ENCODE results near the gene ZRANB2. TPM values are rescaled to one million over a fixed set of nuclear protein-coding genes. Genes with fewer than 3 reads are reported as not detected.

ZRANB2 gene
- total and polyA plus RNA-seq, 4 donors: 12.7 to 44.3 (median 30.2) TPM

DNA sequence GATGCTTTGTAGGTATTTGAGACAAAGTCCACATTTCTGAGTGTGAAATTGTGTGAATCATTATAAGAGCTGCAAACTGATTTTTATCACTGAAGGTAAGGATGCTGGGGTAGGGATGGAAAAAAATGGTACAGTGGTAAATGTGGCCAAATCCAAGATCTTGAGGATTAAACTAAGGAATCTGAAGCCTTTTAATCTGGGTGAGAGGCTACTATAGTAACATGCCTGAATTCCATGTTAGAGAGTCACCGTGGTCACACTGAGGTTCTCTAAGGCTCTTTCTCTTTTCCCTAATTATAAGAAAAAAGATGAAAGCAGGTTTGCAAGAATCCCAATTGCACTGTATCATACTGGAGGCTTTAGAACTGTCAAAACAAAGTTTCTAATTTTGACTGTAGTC, 50.8 kb downstream of the ZRANB2 start (continued):
- TF ChIP-seq TAF1 (conservative IDR thresholded peaks at IDR 0.05): no peak
- TF ChIP-seq RAD21 (IDR thresholded peaks at IDR 0.05): no peak

DNA sequence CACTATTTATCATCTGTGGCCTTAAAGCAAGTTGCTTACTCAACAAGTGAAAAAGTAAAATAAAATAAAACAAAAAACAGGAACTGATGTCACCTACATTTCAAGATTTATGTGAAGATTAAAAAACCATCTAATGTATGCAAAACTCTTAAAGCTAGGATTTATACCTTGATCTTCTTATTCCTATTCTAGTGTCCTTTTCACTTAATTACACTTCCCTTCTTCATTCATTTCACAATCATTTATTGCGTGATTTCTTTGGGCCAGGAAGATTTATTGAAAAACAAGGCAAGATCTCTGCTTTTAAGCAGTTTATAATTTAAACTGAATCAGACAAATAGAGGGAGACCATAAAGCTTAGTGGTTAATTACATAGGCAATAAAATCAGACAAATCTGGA, 51.9 kb downstream of the ZRANB2 start:
- peaks cover 0 to 6% (median 0%) of the 10 kb centered on the region in 4 donors for H3K27me3 ChIP-seq (ENCODE audit: control insufficient read depth in 4 of 4, insufficient read depth in 4 of 4, low read length in 3 of 4)
- 78% methylated on average over 1 of the region's 1 CpG for WGBS
- no peaks in the 10 kb centered on the region for H3K4me1 ChIP-seq (ENCODE audit: control insufficient read depth in 4 of 4, insufficient read depth in 4 of 4, low read length in 3 of 4)
- H3K36me3 ChIP-seq (ENCODE audit: control insufficient read depth in 4 of 4, insufficient read depth in 3 of 4, low read depth in 1 of 4, low read length in 3 of 4): no peaks in the 10 kb centered on the region
- H3K27ac ChIP-seq (ENCODE audit: low read depth in 1 of 2, low read length in 2 of 2): no peak overlapping the region
- no peak for DNase-seq (ENCODE audit: low spot score)
- H3K4me3 ChIP-seq (ENCODE audit: low read depth in 1 of 3, low read length in 3 of 3): no peak overlapping the region
- no peaks in the 10 kb centered on the region for H3K9me3 ChIP-seq (ENCODE audit: control insufficient read depth in 4 of 4, low read length in 3 of 4)
- TF ChIP-seq, protein P1, sequence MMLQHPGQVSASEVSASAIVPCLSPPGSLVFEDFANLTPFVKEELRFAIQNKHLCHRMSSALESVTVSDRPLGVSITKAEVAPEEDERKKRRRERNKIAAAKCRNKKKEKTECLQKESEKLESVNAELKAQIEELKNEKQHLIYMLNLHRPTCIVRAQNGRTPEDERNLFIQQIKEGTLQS (IDR thresholded peaks at IDR 0.05): no peak
- TF ChIP-seq HNF4G (IDR thresholded peaks at IDR 0.05) (no peak), RXRA (IDR thresholded peaks at IDR 0.05) (no peak), YY1 (IDR thresholded peaks at IDR 0.05) (no peak), GABPA (IDR thresholded peaks at IDR 0.05 in 1 of 2, conservative IDR thresholded peaks at IDR 0.05 in 1 of 2) (no peak), HNF4A (conservative IDR thresholded peaks at IDR 0.05) (no peak), EGR1 (IDR thresholded peaks at IDR 0.05; ENCODE audit: low read depth in 2 of 2) (no peak), TAF1 (conservative IDR thresholded peaks at IDR 0.05) (no peak), FOXA1 (IDR thresholded peaks at IDR 0.05) (no peak)
- TF ChIP-seq, protein P2, sequence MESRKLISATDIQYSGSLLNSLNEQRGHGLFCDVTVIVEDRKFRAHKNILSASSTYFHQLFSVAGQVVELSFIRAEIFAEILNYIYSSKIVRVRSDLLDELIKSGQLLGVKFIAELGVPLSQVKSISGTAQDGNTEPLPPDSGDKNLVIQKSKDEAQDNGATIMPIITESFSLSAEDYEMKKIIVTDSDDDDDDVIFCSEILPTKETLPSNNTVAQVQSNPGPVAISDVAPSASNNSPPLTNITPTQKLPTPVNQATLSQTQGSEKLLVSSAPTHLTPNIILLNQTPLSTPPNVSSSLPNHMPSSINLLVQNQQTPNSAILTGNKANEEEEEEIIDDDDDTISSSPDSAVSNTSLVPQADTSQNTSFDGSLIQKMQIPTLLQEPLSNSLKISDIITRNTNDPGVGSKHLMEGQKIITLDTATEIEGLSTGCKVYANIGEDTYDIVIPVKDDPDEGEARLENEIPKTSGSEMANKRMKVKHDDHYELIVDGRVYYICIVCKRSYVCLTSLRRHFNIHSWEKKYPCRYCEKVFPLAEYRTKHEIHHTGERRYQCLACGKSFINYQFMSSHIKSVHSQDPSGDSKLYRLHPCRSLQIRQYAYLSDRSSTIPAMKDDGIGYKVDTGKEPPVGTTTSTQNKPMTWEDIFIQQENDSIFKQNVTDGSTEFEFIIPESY (IDR thresholded peaks at IDR 0.05): no peak
- TF ChIP-seq, protein P3, sequence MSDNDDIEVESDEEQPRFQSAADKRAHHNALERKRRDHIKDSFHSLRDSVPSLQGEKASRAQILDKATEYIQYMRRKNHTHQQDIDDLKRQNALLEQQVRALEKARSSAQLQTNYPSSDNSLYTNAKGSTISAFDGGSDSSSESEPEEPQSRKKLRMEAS (IDR thresholded peaks at IDR 0.05): no peak
- TF ChIP-seq, protein P4, sequence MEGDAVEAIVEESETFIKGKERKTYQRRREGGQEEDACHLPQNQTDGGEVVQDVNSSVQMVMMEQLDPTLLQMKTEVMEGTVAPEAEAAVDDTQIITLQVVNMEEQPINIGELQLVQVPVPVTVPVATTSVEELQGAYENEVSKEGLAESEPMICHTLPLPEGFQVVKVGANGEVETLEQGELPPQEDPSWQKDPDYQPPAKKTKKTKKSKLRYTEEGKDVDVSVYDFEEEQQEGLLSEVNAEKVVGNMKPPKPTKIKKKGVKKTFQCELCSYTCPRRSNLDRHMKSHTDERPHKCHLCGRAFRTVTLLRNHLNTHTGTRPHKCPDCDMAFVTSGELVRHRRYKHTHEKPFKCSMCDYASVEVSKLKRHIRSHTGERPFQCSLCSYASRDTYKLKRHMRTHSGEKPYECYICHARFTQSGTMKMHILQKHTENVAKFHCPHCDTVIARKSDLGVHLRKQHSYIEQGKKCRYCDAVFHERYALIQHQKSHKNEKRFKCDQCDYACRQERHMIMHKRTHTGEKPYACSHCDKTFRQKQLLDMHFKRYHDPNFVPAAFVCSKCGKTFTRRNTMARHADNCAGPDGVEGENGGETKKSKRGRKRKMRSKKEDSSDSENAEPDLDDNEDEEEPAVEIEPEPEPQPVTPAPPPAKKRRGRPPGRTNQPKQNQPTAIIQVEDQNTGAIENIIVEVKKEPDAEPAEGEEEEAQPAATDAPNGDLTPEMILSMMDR (IDR thresholded peaks at IDR 0.05; ENCODE audit: low read depth, low read length, missing input control): no peak
- H3K9ac ChIP-seq (ENCODE audit: low read depth in 1 of 2, low read length in 2 of 2): no peak overlapping the region

DNA sequence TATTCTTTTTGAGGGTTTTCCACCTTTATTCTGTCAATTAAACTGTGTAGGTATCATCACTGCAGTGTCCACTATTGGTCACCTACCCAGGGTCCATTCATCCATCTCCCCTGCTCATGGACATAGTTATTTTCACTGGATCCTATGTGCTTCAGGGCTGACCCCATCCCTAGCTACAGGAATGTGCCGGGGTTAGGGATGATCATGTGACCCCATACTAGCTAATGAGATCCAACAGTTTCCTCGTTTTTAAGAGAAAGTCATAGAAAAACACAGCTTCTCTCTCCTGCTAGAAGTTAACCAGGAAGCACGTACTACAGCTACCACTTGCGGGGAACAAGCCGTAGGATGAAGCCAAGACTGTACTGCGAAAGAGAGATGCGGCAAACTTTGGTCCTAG, 52.8 kb downstream of the ZRANB2 start:
- H3K9me3 ChIP-seq (ENCODE audit: control insufficient read depth in 4 of 4, low read length in 3 of 4): no peaks in the 10 kb centered on the region
- H3K4me3 ChIP-seq (ENCODE audit: low read depth in 1 of 3, low read length in 3 of 3): no peak overlapping the region
- no peak overlapping the region for H3K27ac ChIP-seq (ENCODE audit: low read depth in 1 of 2, low read length in 2 of 2)
- no peaks in the 10 kb centered on the region for H3K36me3 ChIP-seq (ENCODE audit: control insufficient read depth in 4 of 4, insufficient read depth in 3 of 4, low read depth in 1 of 4, low read length in 3 of 4)
- peaks cover 0 to 3% (median 0%) of the 10 kb centered on the region in 4 donors for H3K27me3 ChIP-seq (ENCODE audit: control insufficient read depth in 4 of 4, insufficient read depth in 4 of 4, low read length in 3 of 4)
- WGBS: 86% methylated on average over 7 of the region's 7 CpGs
- no peak for DNase-seq (ENCODE audit: low spot score)
- TF ChIP-seq GABPA (IDR thresholded peaks at IDR 0.05 in 1 of 2, conservative IDR thresholded peaks at IDR 0.05 in 1 of 2): no peak
- no peak for TF ChIP-seq FOXA2 (IDR thresholded peaks at IDR 0.05)
- no peak overlapping the region for H3K9ac ChIP-seq (ENCODE audit: low read depth in 1 of 2, low read length in 2 of 2)
- H3K4me1 ChIP-seq (ENCODE audit: control insufficient read depth in 4 of 4, insufficient read depth in 4 of 4, low read length in 3 of 4): no peaks in the 10 kb centered on the region

Data from liver (tissue), 9 donors.